Sigmoid colon (tissue), 4 donors: ENCODE results near the gene GALNT8.

Source experiments
- CTCF ChIP-seq, 4 experiments: fragments of 450-650 bp in 3 of 4; fragments of 200-600 bp in 1 of 4; IDR thresholded peaks; one replicate each; pipeline ENCODE4 v1.5.1; 2016 to 2019; ENCODE audit warnings: antibody characterized with exemption in 4 of 4, mild to moderate bottlenecking in 3 of 4, moderate library complexity in 2 of 4
- EP300 ChIP-seq, 4 donors: sonication (generic); formaldehyde crosslinking; IDR thresholded peaks; one replicate each; pipeline ENCODE4 v1.6.1; 2017; ENCODE audit warnings: antibody characterized with exemption in 4 of 4
- POLR2A ChIP-seq, 2 donors: fragments of 450-650 bp; IDR thresholded peaks; one replicate each; pipeline ENCODE4 v1.6.1; 2016; ENCODE audit warnings: antibody characterized with exemption in 2 of 2, mild to moderate bottlenecking in 2 of 2, moderate library complexity in 2 of 2
- POLR2AphosphoS5 ChIP-seq, 4 donors: sonication (generic); formaldehyde crosslinking; IDR thresholded peaks; one replicate each; pipeline ENCODE4 v1.6.1; 2017; ENCODE audit warnings: antibody characterized with exemption in 4 of 4

- TF ChIP-seq POLR2AphosphoS5 (IDR thresholded peaks at IDR 0.05), result no peak
- no peak for TF ChIP-seq CTCF (IDR thresholded peaks at IDR 0.05)
- TF ChIP-seq POLR2A (IDR thresholded peaks at IDR 0.05), result no peak
- TF ChIP-seq EP300 (IDR thresholded peaks at IDR 0.05), result no peak
Observed at GRCh38 chr12:4745249-4745648, 25.0 kb downstream of the GALNT8 start.
